ENCODE data around the gene CDKAL1.
"Not testable (repeated sequence)": the region's sequence is repeated elsewhere in the genome, so short reads cannot be mapped to it uniquely, and the experiment has no call there.

CDKAL1 gene

DNA sequence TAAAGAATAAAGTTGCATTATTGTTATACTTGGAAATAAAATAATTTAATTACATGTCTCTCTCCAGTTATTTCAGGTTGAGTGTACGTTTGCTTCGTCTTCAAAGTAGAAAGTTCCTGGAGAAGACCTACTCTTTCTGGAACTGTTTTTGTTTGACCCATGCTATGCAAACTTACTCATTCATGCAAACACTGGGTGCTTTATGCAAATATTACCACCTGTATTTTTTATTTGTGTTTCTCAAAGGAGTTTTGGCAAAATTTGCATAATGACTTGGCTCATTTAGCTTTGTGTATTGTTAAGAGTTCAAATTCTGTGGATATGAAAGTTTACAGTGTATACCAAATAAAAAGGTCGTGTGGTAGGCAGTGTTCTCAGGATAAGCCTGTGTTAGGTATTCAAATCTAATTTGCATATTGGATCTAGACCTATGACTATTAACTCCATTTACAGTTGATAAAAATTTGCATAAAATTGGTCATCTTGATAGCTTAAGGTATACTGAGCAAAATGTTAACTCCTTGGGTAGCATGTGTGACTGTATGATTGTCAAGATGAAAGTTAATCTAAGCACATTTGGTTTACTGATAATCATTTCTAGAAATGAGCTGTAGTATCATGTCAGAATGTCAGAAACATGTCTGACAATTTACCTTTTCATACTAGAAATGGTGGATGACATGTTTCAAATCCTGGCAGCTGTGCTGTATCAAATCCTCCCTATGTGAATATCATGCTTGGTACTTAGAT is 65.2 kb downstream of the CDKAL1 start:
- DNase-seq, result no peak

DNA sequence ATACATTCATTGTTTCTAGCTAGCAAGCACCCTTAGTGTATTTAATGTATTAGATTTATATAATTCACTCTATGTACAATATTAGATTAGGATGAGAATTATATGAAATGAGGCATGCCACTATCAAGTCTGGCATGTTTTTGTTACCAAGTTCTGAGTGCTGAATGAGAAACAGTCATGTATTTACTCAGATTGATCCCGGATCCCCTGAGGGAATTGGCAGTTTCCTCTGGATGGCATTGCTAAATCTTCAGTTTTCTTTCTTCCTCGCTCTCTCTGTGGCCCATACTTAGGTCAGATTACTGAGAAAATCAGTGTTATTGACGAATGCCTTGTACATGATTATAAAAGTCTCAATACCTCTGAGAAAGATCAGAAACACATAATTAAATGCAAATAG is 66.6 kb downstream of the CDKAL1 start:
- DNase-seq, result no peak

DNA sequence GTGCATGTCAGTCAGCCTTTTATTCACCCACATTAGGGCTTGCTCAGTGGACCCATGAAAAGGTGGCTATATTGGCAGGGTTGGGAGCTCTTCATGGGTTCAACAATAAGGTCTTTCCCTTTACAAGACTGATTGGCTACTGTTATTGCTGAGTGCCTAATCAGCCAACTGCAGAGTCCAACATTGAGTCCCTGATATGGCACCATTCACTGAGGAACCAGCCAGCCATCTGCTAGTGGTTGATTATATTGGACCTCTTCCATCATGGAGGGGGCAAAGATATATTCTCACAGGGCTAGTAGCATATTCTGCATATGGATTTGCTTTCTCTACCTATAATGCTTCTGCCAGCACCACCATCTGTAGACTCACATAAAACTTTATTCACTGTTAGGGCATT is 69.9 kb downstream of the CDKAL1 start:
- no peak for DNase-seq

DNA sequence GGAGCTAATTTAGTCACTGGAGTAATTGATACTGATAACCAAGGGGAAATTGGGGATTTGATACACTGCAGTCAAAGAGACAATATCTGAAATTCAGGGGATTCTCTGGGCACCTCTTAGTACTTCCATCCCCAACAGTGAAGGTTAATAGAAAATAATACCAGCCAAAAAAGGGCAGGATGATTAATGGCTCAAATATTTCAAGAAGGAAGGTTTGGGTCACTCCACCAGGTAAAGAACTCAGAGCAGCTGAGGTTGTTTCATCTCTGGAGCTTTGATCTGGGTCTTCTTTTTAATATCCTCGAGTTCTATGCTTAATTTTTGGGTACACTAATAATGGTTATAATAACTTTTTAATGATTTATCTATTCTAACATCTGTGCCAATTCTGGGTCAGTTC is 70.8 kb downstream of the CDKAL1 start:
- no peak for DNase-seq

DNA sequence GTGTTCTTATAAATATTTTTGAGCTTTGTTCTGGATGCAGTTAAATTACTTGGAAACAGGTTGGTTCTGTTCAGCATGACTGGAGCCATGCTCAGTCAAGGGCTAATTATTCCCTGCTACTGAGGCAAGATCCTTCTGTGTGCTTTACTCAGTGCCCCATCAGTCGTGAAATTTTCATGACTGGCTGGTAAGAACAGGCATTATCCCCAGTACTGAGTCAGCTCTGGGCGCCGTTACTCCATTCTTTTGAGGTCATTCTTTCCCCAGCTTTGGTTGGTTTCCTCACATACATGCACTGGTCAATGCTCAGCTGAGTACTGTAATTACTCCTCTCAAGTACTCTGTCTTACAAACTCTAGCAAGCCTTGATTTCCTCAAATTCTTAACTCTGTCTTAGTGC is 71.3 kb downstream of the CDKAL1 start:
- no peak for DNase-seq

DNA sequence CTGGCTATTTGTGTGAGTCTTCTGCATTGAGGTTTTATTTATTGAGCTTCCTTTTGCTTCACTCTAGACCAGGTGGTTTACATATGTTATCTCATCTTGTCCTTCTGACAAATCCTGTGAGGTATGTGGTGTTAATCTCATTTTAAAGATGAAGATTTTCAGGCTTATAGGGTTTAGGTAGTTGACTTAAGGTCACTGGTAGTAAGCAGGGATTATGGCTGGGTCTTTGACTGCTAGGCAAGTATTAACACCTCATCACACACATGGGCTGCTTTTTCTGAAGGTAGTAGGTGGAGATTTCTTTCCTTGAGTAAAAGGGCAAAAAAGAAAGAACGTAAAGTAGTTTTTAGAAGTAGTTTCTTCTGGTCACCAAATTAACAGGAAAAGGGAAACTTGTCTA is 72.6 kb downstream of the CDKAL1 start:
- DNase-seq, result no peak

DNA sequence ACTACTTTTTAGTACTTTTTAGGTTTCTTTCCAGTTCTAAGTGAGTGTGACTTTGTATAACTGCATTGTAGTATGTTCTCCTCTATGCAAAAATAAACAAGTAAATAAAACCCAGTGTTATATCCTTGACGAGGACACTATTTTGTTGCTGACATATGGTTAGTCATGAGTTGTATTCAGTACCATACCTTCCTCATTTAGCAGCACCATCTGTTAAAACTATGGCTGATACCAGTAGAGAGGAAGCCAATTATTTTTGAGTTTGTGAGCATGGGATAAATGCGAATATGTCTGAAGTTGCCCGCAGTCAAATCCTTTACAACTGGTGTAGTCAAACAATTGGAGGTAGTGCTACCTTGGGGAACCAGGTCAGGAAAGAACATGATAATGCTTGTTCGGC is 74.1 kb downstream of the CDKAL1 start:
- DNase-seq, result no peak

DNA sequence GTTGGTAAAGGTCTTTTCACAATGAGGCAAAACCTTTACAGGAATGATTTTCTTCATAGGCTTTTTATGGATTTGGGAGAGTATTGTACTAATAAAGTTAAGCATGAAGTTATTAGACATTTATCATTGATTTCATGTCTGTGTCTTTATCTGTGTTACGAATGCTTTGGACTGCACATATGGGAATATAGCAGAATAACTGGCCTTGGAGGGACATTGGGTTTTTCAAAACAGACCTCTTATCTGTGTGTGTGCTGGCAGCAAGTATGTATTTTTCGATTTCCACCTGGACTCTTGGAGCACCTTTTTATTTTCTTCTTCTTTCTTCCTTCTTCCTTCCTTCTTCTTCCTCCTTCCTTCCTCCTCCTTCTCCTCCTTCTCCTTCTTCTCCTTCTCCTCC is 74.6 kb downstream of the CDKAL1 start:
- DNase-seq, result no peak

DNA sequence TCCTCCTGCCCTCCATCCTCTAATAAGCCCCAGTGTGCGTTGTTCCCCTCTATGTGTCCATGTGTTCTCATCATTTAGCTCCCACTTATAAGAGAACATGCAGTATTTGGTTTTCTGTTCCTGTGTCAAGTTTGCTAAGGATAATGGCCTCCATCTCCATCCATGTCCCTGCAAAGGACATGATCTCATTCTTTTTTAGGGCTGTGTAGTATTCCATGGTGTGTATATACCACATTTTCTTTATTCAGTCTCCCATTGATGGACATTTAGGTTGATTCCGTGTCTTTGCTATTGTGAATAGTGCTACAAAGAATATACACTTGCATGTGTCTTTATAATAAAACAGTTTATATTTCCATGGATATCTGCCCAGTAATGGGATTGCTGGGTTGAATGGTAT is 75.7 kb downstream of the CDKAL1 start:
- DNase-seq, result not testable (repeated sequence)

DNA sequence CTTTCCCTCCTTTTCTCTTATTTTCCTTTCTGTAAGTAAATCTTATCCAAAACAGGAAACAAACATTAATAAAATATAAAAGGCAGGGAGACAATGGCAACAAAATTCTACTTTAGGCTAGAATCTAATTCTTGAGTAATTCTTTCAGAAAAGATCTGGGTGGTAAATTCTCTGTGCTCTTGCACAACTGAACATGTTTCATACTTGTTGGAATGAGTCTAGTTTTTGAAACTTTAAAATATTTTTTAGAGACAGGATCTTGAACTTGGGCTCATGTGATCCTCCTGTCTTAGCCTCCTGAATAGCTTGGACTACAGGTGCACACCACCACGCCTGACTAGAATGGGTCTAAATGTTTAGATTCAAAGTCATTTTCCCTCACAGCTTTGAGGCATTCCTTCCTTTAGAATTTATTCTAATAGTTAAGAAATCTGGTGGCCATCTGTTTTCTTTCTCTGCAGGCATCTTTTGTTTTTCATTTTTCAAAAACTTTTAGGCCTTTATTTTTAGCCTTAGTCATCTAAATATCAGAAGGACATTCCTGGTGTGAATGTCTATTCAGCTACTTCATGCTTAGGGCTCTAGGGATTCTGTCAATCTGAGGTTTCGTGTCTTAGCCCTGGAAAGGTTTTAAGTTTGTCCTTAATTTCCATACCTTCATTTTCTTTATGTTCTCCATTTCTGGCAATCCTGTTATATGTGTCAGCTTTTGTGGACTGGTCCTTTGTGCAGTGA is 76.5 kb downstream of the CDKAL1 start:
- no peak for DNase-seq

DNA sequence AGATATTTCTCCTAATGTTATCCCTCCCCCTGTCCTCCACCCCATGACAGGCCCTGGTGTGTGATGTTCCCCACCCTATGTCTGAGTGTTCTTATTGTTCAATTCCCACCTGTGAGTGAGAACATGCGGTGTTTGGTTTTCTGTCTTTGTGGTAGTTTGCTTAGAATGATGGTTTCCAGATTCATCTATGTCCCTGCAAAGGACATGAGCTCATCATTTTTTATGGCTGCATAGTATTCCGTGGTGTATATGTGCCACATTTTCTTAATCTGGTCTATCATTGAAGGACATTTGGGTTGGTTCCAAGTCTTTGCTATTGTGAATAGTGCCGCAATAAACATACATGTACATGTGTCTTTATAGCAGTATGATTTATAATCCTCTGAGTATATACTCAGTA is 83.3 kb downstream of the CDKAL1 start:
- DNase-seq, result not testable (repeated sequence)

DNA sequence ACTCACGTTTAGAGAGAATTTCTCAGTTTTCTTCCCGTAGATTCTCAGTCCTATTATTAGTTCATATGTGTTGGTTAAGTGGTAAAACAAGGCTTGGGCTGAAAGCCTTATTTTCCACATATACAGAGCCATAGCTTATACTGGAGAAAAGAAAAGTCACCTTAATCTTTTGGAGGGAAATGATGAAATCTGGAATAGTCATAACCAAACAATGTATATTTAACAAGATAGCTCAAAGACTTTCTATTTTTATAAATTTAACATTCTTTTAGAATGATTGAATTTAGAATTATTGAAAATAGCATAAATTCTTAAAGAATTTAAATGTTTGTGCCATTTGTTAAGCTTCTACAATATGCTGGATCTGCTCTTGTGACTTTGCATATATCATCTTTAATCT is 85.8 kb downstream of the CDKAL1 start:
- DNase-seq, result no peak

DNA sequence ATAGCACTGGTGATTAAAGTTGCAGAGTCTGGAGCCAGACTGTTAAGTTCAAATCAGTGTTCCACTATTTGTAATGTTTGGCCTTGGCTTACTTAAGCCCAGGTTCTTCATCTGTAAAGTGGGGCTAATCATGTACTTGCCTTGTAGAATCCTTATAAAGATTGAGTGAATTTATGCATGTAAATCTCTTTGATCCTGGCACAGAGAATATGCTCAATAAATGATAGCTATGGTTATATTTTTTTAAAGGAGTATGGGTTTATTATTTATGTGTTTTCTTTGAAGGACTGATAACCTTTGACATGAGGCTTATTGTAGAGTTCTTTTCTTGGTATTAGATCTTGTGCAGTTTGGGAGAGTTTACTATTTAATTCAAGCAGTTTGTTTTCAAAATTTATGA is 89.5 kb downstream of the CDKAL1 start:
- DNase-seq, result no peak

DNA sequence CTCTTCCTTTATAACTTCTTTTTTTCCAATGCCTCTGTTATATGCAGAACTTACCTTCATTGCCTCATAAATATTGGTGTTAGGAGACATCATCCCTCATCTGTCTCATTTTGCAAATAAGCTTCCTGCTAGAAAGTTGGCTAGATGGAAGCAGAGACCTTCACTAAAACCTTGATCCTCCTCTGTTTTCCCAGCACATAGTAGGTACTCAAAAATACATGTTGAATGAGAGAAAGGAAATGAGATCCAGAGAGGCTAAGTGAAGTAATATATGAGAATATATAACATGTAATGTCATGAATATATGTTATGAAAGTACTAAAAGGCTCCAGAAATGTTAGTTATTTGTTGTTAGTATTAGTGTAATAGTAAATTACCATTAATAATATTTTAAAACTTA is 91.9 kb downstream of the CDKAL1 start:
- no peak for DNase-seq

DNA sequence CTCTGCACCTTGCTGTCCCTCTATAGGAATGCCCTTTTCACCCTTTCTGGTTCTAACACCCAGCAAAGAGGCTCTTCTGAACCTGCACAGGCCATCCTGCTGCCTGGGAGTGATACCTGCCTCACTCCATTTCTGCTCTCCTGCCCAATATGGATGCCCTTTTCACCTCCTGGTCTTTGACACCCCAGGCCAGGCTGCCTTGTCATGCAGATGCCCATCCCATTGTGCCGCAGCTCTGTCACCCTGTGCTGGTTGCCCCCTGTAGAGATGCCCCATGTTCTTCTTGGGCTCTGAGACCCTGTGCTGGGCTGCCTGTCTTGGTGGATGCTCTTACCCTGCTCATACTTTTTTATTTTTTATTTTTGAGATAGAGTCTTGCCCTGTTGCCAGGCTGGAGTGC is 95.3 kb downstream of the CDKAL1 start:
- no peak for DNase-seq

DNA sequence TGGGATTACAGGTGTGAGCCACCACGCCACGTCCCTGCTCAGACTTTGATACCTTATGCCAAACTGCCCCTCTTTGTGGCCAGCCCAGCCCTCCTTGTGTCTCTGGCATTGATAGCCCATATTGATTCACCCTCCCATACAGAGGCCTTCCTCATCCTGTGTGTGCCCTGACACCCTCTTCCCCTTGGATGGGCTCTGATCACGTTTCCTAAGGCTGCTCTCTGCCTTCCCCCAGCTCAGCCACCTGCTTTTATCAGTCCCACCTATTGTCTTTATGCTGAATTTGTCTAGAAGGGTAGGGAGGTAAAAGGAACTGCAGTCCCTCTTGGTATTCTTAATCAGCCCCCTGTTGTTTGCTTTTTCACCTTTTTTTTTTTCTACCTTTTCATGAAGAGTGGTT is 95.9 kb downstream of the CDKAL1 start:
- no peak for DNase-seq

DNA sequence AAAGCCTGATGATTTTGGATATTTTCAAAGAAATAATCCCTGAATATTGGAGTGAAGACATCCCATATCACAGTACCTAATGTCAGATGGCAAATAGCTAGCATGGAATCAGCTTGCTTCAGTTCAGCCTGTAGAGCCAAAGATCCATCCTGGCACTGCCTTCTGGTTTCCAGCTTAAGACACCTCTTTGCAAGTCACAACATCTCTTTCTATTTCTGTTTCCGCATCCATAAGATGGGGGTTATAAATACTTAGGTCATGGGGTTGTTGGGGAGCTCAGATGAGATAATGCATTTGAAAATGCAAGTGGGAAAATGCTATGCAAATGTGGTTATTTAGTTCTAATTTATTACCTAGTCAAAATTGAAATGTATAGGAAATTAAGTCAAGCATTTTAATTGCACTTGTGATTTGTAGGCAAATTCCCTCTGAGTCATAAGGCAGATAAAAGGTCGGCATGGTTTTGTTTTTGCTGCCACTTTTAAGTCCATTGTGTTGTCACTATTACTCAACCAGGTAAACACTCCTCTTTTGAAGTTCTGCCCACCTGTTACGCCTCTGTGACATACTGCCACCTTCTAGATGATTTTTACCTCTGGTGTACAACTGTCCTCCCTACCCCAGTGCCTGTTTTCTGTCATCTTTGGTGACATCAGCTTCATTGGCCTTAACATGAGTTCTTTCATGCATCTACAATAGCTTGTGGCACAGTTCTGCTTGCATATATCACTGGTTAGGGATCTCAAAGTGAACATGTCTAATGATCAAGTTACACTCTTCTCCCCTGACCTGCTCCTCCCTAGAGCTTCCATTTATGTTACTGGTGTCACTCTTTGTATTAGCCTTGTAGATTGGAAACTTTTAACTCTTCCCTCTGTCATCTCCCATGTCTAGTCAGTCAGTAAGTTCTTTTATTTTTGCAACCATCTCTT is 96.6 kb downstream of the CDKAL1 start:
- no peak for DNase-seq

DNA sequence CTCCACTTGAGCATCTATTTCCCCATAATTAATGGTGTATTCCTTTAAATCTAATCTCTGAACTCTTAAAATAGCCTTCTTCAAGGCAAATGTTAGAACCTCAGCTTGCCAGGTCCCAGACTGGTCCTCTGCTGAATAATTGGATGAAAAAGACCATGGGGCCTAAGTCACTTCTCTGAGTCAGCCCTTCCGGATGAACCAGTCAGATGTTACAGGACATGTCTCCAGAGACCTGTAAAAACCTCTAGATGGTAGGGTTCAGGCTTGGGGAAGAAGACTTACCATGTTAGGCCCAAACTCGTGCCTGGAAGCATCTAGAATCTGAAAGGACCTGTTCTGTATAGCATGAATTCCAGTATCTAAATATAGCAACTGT is 97.3 kb downstream of the CDKAL1 start:
- DNase-seq, result no peak

DNA sequence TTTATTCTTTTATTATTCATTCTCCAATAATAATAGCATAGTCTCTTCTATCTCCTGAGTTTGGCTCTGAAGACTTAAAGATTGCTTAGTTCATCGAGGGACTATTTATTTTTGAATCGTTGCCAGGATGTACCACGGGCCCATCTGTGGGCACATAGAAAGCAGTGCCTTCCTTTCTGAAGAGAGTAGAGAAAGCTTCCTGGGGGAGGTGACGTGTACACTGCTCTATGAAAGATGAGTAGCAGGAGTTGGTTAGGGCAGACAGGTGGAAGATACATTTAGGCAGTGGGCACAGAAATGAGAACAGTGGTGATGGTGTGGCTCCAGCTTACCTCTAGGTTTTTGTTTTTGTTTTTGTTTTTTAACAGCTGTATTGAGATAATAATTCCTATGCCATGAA is 98.4 kb downstream of the CDKAL1 start:
- DNase-seq, result no peak

DNA sequence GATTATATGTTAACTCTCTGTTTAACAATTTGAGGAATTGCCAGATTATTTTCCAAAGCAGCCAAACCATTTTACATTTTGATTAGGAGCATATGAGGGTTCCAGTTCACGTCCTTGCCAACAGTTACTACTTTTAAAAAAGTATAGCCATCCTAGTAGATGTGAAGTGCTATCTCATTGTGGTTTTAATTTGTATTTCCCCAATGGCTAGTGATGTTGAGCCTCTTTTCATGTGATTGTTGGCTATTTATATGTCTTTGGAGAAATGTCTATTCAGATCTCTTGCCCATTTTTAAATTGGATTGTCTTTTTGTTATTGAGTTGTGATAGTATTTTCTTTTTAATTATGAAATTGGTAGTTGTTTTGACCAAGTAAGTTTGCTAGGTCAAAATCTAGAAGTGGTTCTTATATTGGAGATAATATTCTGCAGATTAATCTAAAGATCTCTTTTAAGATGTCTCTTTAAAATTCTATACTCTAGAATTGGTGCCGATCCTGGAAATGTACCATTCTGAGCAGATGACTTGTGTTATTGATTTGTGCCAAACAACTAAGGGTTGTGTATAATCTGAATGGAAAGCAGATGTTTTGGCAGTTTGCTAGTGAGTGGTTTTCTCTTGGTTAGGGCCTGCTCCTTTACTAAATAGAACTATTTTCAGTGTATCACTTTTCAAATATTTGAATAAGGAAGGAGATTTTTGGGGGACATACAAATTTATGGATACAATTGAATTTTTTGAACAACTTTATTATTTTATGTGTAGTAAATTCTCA is 99.5 kb downstream of the CDKAL1 start:
- DNase-seq, result no peak

DNA sequence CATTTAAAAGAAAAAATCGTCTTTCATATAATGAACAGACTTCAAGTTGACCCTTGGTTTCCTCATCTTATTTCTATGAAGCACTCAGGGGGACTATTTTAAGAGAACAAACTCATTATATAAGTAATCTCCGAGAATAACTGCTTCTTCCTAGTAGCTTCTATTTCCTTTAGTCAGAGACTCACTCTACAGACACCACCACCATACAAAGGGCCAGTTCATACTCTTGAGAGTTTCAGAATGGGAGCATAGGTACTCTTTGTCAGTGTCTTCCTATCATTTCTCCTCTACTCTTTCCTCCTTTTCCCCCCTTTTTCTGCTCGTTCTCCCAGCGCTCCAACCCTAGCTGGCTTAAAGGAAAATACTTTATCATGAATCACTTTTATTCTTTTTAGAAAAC is 104.9 kb downstream of the CDKAL1 start:
- DNase-seq, result no peak

DNA sequence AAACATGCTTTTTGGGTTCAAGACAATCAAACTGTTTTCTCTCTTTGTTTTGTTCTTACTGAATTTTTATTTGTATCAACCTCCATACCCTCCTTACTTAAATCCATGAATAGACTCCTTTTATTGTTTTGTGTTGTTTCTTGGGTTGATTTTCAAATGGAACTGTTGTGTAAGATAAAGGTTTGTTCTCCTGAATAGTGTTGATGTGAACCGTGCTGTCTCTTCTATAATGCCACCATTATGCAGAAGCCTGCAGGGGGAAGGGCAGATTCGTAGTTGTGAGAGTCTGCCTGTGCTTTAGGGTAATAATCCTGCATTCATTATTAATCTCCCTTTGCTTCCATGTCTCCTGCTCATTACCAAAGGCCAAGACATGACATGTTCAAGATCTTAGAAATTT is 105.9 kb downstream of the CDKAL1 start:
- DNase-seq, result no peak

DNA sequence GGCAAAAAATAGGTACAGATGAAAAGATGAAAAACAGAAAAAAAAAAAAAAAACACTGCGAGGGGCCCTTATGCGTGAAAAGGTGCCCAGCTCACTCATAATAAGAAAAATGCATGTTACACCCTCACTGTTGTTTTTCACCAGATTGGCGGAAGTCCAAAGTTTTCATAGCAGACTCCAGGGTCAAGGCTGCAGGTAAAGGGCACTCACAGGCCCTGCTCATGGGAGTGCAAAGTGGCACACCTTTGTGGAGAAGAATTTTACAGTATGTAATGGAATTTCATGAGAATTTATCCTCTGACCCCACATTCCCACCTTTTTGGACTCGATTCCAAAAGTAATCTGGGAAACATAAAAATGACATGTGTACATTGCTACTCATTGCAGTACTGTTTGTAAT is 108.2 kb downstream of the CDKAL1 start:
- no peak for DNase-seq

Measured in amniotic stem cell (primary cell).